HG03565 (cell line): ENCODE data around the gene ODAD2.

ENCODE experiments used
- ATAC-seq: cut with Tn5 transposase; IDR thresholded peaks from one replicate; pipeline ENCODE4 v1.9.1; 2021; ENCODE audit warnings: mild to moderate bottlenecking, moderate library complexity; ENCODE audit not compliant: unreplicated experiment

Gene ODAD2

DNA sequence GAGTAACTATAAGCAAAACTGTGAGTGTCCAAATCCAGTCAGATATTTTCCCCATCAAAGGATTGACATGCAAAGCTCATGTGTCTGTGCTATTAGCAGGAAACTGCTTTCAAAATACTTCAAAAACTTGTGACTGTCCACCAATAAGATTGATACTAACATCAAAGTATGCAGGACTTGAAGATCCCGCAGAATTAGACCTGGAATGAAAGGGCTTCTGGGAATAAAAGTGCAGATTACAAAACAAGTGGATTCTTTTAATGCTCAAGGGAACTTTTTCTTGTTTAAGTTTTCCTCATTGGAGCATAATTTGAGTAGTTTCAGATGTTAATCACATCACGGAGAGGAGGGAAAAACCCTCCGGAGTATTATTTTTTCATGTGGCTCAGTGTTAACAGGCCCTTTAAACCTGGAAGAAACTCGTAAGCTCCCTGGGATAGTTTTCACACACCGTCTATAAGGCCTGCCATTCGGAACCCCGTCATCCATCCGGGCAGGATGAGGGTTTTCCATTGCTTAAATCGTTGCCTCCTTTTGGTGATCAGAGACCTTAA, 219.3 kb downstream of the ODAD2 start:
- ATAC-seq, result no peak

DNA sequence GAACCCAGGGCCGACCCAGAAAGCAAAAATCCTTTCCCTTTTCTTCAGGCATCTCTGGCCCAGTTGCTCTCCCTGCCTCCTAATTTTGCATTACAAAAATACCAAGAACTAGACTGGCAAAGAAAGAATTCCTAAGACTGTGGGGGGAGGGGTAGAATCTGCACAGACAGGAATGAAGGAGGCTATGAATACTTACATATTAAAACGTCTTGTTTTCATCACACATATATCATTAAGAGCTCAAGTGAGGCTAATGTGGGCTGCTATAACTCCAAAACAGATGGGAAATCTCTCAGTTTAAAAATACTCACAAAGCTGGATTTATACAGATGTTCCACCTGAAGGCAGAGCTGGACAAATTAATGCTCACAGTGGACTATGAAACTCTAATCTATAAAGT, 224.0 kb downstream of the ODAD2 start:
- no peak for ATAC-seq

DNA sequence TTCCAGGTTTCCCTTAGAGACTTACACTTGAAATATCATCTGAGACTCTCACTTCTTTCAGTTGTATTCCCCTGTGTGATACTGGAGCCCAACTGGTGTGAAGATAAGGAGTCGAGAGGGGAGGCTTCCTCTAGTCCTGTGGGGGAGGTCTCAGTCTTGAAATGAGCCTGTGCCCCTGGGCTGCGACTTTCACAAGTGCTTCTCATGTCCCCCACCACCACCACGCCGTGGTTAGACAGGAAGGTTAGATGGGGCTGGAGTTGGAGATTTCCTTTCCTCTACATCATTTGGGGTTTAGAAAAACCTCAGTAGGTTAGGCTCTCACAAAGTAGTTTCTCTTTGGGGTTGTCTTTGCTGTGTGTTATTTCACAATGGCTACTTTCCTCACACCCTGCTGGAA, 227.6 kb downstream of the ODAD2 start:
- ATAC-seq, result no peak

DNA sequence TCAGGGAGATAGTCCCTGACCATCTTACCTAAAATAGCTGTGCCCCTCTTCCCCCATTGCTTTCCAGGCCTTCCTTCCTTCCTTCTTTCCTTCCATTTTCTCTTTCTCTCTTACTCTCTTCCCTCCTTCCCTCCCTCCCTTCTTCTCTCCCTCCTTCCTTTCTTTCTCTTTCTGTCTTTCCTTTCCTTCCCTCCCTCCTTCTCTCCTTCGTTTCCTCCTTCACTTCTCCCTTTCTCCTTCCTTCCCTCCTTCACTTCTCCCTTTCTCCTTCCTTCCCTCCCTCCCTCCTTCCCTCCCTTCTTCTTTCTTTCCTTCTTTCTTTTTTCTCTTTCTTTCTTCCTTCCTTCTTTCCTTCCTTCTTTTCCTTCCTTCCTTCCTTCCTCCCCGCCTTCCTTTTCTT, 228.7 kb downstream of the ODAD2 start:
- no peak for ATAC-seq
